ENCODE data around the gene CTU2. TPM values are rescaled to one million over a fixed set of nuclear protein-coding genes. Genes with fewer than 3 reads are reported as not detected.
A peak's percentile ranks its signal among the peaks of the same experiment; 100 is the strongest.

The CTU2 gene
- total RNA-seq, 2 experiments from 2014 or later: 37.1 to 37.8 TPM

DNA sequence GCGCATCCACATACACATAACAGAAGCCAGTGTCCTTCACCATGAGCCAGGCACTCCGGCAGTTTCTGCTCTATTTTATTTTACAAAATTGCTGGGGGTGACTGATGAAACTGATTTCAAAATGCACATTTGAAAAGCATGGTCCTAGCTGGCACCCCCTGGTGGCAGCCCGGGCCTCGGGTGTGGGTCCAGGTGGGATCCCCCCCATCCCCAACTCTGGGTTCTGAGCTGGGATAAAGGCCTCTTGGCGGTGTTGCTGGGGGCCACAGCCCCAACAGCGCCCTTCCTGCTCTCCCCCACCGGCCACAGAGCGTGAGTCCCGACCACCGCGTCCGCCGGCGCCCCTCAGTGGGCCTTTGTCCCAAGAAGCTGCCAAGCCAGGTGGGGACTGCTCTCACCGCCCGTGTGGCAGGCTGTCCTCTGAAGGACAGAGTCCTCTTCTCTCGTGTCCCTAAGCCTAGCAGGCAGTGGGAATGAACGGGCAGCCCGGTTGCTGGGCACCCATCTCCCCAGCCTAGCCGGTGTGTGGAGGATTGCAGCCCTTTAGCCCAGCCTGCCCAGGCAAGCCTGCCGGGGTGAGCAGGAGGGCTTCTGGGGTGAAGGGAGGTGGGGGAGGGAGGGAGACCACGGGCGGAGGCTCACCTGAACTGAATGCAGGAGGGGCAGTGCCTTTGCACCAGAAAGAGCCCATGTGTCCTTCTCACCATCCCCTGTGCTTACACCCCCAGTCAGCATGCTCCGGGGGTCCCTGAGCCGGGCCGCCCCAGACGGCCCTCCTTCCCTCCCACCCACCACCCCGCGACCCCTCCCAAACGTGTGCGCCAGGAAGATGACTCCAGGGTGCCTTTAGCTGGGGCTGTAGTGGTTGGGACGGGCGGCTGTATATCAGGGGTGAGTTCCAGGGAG, 20.9 kb upstream of the CTU2 start:
- POLR2A ChIA-PET: interaction anchor here (1.0 to 5.7 kb wide), 4 partner anchors 18 to 48 kb away, joined by 3 to 61 read pairs (median 4); partner anchors contain the start of genes CTU2, MVD and RNF166
- no peaks in the 10 kb centered on the region for H3K9me3 Mint-ChIP-seq
- peaks cover 2% of the 10 kb centered on the region for H3K36me3 Mint-ChIP-seq (ENCODE audit: low read depth)
- peaks cover 36% of the 10 kb centered on the region for H3K4me1 Mint-ChIP-seq (ENCODE audit: low read depth)
- H3K27ac Mint-ChIP-seq: peak overlapping the region; percentile 34
- ATAC-seq (peak; percentile 28), DNase-seq (peak; percentile 84)
- peak overlapping the region; percentile 73 for H3K4me3 Mint-ChIP-seq
- H3K27me3 Mint-ChIP-seq: no peaks in the 10 kb centered on the region
- intact Hi-C loops (cut with micrococcal nuclease): no loop called here
- peak; percentile 91 for TF ChIP-seq CTCF (IDR thresholded peaks at IDR 0.05)
- CTCF ChIA-PET: interaction anchor here (0.7 to 2.4 kb wide), 16 partner anchors 11 to 1039 kb away, joined by 3 to 16 read pairs (median 4); partner anchors contain the start of gene IL17C

DNA sequence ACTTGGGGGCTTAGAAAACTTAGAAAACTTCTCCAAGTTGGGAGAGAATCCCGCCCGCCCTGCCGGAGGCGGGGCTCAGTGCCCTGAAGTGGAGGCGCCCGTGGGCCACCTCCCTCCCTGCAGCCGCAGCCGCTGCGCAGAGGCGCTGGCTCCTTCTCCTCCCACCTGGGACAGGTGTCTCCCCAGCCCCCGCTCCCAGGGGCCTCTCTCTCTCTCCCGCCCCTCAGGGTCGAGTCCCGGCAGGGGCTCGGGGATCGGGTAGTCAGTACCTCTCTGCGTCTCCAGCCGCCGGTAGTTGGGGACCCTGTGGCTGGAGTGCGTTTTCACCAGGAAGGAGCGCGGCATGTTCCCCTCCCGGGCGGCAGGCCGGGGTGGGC, 20.3 kb upstream of the CTU2 start:
- Mint-ChIP-seq H3K4me1 (ENCODE audit: low read depth) (peaks cover 38% of the 10 kb centered on the region), H3K36me3 (ENCODE audit: low read depth) (no peaks in the 10 kb centered on the region), H3K27ac (no peak overlapping the region), H3K27me3 (no peaks in the 10 kb centered on the region), H3K4me3 (peak overlapping the region; percentile 73), H3K9me3 (no peaks in the 10 kb centered on the region)
- ATAC-seq (peak; percentile 29), DNase-seq (peak; percentile 48)
- ChIA-PET CTCF (interaction anchor here (1.7 to 2.4 kb wide), 2 partner anchors 18 to 49 kb away, joined by 8 to 16 read pairs; no protein-coding TSS in a partner anchor), POLR2A (interaction anchor here (5.7 kb wide), 1 partner anchor 17 kb away, joined by 61 read pairs; the partner anchor contains the start of genes CTU2 and RNF166)
- intact Hi-C loops (cut with micrococcal nuclease): no loop called here
- TF ChIP-seq CTCF (IDR thresholded peaks at IDR 0.05): no peak

DNA sequence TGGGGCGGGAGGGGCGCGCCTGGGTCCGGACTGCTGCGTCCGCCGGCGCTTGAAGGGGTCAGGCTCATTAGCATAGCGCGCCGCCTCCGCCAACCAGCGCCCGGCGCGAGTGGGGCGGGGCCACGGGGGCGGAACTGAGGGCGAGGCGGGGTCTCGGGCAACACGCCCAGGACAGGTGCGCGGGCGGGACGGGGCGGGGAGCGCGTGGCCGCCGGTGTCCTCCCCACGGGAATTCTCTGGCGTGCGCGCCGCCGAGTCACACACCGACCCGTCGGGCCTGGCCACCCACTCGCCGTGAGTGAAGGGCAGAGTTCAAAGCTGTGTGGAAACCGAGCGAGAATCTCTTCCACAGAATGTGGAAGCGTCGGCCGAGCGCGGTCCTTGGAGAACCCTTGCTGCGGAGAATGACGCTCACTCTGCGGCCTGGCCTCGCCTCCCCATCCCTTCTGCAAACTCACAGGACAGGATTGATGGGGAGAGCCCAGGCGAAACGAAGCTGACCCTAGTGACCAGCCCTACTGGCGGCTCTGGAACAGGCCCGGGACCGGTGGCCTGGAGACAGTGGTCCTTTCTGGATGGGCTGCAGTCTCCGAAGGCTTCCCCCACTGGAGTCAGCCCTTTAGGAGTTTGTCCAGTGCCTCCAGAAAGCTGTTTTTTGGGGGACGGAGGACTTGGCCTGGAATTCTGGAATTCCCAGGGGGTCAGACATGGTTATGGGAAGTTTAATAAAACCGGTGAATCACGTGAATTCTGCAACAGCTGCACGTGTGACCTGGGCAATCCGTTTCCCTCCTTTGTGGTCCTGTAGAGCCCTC, 19.7 kb upstream of the CTU2 start, which contains the start of gene SNAI3:
Gene SNAI3, minus strand, starts transcription at position 69 of the 815 bp plus-strand sequence. CDS start 101 bp downstream, outside the sequence.
- no peaks in the 10 kb centered on the region for H3K36me3 Mint-ChIP-seq (ENCODE audit: low read depth)
- ChIA-PET POLR2A (interaction anchor here (0.9 to 5.7 kb wide), 3 partner anchors 10 to 67 kb away, joined by 3 to 61 read pairs (median 4); partner anchors contain the start of genes CTU2 and RNF166), CTCF (interaction anchor here (1.3 to 2.4 kb wide), 4 partner anchors 14 to 50 kb away, joined by 4 to 16 read pairs (median 6); no protein-coding TSS in a partner anchor)
- peak within 1 kb of the TSS; percentile 73 for H3K4me3 Mint-ChIP-seq
- H3K27me3 Mint-ChIP-seq: no peaks in the 10 kb centered on the region
- H3K9me3 Mint-ChIP-seq: no peaks in the 10 kb centered on the region
- ATAC-seq (peak; percentile 71), DNase-seq (peak; percentile 87)
- H3K4me1 Mint-ChIP-seq (ENCODE audit: low read depth): peaks cover 39% of the 10 kb centered on the region
- intact Hi-C loops (cut with micrococcal nuclease): no loop called here
- no peak for TF ChIP-seq CTCF (IDR thresholded peaks at IDR 0.05)
- H3K27ac Mint-ChIP-seq: peak within 1 kb of the TSS; percentile 34

DNA sequence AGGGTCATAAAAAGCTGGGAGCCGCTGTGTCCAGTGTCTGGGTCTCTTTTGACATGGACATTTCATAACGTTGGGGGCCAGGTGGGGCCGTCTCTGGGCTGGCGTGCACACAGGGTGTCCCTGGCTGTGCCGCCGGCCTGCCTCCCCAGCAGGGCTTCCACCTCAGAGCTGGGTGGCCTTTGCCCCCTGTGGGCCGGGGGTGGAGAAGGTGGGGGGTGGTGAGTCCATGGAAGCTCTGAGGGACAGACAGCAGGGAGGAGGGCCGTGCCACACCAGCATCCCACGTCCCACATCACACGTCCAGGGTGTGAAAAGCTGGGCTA, 19.1 kb upstream of the CTU2 start:
- H3K9me3 Mint-ChIP-seq: no peaks in the 10 kb centered on the region
- H3K27me3 Mint-ChIP-seq: no peaks in the 10 kb centered on the region
- ChIA-PET CTCF (interaction anchor here (1.3 to 1.8 kb wide), 2 partner anchors 13 to 15 kb away, joined by 4 to 5 read pairs; no protein-coding TSS in a partner anchor), POLR2A (interaction anchor here (0.9 to 5.7 kb wide), 3 partner anchors 11 to 67 kb away, joined by 3 to 61 read pairs (median 4); partner anchors contain the start of genes CTU2 and RNF166)
- TF ChIP-seq CTCF (IDR thresholded peaks at IDR 0.05): no peak
- no peak overlapping the region for H3K27ac Mint-ChIP-seq
- no peaks in the 10 kb centered on the region for H3K36me3 Mint-ChIP-seq (ENCODE audit: low read depth)
- intact Hi-C loops (cut with micrococcal nuclease): no loop called here
- ATAC-seq (no peak), DNase-seq (no peak)
- peak overlapping the region; percentile 73 for H3K4me3 Mint-ChIP-seq
- H3K4me1 Mint-ChIP-seq (ENCODE audit: low read depth): peaks cover 39% of the 10 kb centered on the region
